Mononuclear cell (primary cell): ENCODE data around the gene KAZN. TPM values are rescaled to one million over a fixed set of nuclear protein-coding genes. Genes with fewer than 3 reads are reported as not detected.
A peak's percentile ranks its signal among the peaks of the same experiment; 100 is the strongest.

Source experiments
- H3K27me3 ChIP-seq: 2 replicates; pipeline ENCODE4 v1.6.0; 2011; ENCODE audit warnings: low read length, control low read depth; ENCODE audit not compliant: insufficient read depth
- H3K4me1 ChIP-seq: 2 replicates; pipeline ENCODE4 v1.5.1; 2011; ENCODE audit warnings: mild to moderate bottlenecking, low read length, control low read depth; ENCODE audit not compliant: insufficient read depth
- H3K4me3 ChIP-seq: 2 replicates; pipeline ENCODE4 v1.5.1; 2011; ENCODE audit warnings: mild to moderate bottlenecking, low read length, moderate library complexity
- H3K9me3 ChIP-seq: 2 replicates; pipeline ENCODE4 v1.5.1; 2011; ENCODE audit warnings: low read depth, mild to moderate bottlenecking, control low read depth, low read length
- total RNA-seq: library from RNA; depleted of rRNA; stranded (reverse); fragments of >200 nt; gene quantifications from one replicate; pipeline ENCODE4 v1.2.3, GENCODE V29; 2012

KAZN gene
- total RNA-seq, 1 donor = 0.31 TPM

GRCh38 chr1:14909920-14910460, 311.5 kb downstream of the KAZN start:
- Histone ChIP-seq H3K4me1 (no peaks in the 10 kb centered on the region), H3K27me3 (no peaks in the 10 kb centered on the region), H3K4me3 (no peak overlapping the region), H3K9me3 (no peaks in the 10 kb centered on the region)

GRCh38 chr1:14910984-14911721, 312.7 kb downstream of the KAZN start:
- no peak overlapping the region for H3K4me3 ChIP-seq
- no peaks in the 10 kb centered on the region for H3K9me3 ChIP-seq
- no peaks in the 10 kb centered on the region for H3K27me3 ChIP-seq
- no peaks in the 10 kb centered on the region for H3K4me1 ChIP-seq

GRCh38 chr1:14912839-14913481, 314.5 kb downstream of the KAZN start:
- Histone ChIP-seq H3K9me3 (no peaks in the 10 kb centered on the region), H3K4me3 (no peak overlapping the region), H3K4me1 (no peaks in the 10 kb centered on the region), H3K27me3 (no peaks in the 10 kb centered on the region)

- no peaks in the 10 kb centered on the region for H3K27me3 ChIP-seq
- no peaks in the 10 kb centered on the region for H3K4me1 ChIP-seq
Observed at GRCh38 chr1:14913482-14914177, 315.1 kb downstream of the KAZN start.

GRCh38 chr1:14914351-14914988, 316.0 kb downstream of the KAZN start:
- no peaks in the 10 kb centered on the region for H3K27me3 ChIP-seq
- no peaks in the 10 kb centered on the region for H3K4me1 ChIP-seq
- no peaks in the 10 kb centered on the region for H3K9me3 ChIP-seq
- H3K4me3 ChIP-seq = no peak overlapping the region

More at GRCh38 chr1:14913482-14914177, 315.1 kb downstream of the KAZN start:
- Histone ChIP-seq H3K9me3 (no peaks in the 10 kb centered on the region), H3K4me3 (no peak overlapping the region)

GRCh38 chr1:14915356-14916054, 317.0 kb downstream of the KAZN start:
- Histone ChIP-seq H3K9me3 (no peaks in the 10 kb centered on the region), H3K27me3 (no peaks in the 10 kb centered on the region), H3K4me1 (no peaks in the 10 kb centered on the region), H3K4me3 (no peak overlapping the region)

GRCh38 chr1:14919289-14919688, 320.8 kb downstream of the KAZN start:
- H3K4me1 ChIP-seq = no peaks in the 10 kb centered on the region

GRCh38 chr1:14919751-14920150, 321.3 kb downstream of the KAZN start:
- peaks cover 3% of the 10 kb centered on the region for H3K27me3 ChIP-seq
- H3K4me3 ChIP-seq = no peak overlapping the region
- no peaks in the 10 kb centered on the region for H3K9me3 ChIP-seq
- H3K4me1 ChIP-seq = peaks cover 1% of the 10 kb centered on the region

More at GRCh38 chr1:14919289-14919688, 320.8 kb downstream of the KAZN start:
- Histone ChIP-seq H3K9me3 (no peaks in the 10 kb centered on the region), H3K4me3 (no peak overlapping the region), H3K27me3 (peaks cover 3% of the 10 kb centered on the region)

GRCh38 chr1:14921057-14921456, 322.6 kb downstream of the KAZN start:
- Histone ChIP-seq H3K27me3 (peaks cover 16% of the 10 kb centered on the region), H3K9me3 (no peaks in the 10 kb centered on the region)

GRCh38 chr1:14922942-14923726, 324.6 kb downstream of the KAZN start:
- H3K9me3 ChIP-seq = no peaks in the 10 kb centered on the region
- no peak overlapping the region for H3K4me3 ChIP-seq
- peaks cover 6% of the 10 kb centered on the region for H3K4me1 ChIP-seq
- peaks cover 20% of the 10 kb centered on the region for H3K27me3 ChIP-seq

More at GRCh38 chr1:14921057-14921456, 322.6 kb downstream of the KAZN start:
- H3K4me3 ChIP-seq = no peak overlapping the region
- peaks cover 6% of the 10 kb centered on the region for H3K4me1 ChIP-seq

- Histone ChIP-seq H3K4me1 (peaks cover 6% of the 10 kb centered on the region), H3K4me3 (no peak overlapping the region), H3K27me3 (peaks cover 20% of the 10 kb centered on the region), H3K9me3 (no peaks in the 10 kb centered on the region)
Observed at GRCh38 chr1:14923727-14924452, 325.4 kb downstream of the KAZN start.

GRCh38 chr1:14924455-14925331, 326.2 kb downstream of the KAZN start:
- H3K27me3 ChIP-seq = peaks cover 20% of the 10 kb centered on the region
- peaks cover 6% of the 10 kb centered on the region for H3K4me1 ChIP-seq
- peak overlapping the region; percentile 4 for H3K4me3 ChIP-seq
- H3K9me3 ChIP-seq = no peaks in the 10 kb centered on the region
